Trophoblast cell (in vitro differentiated cells and primary cell): ENCODE measurements around the gene TEX261.

Experiments
- DNase-seq, 2 donors: peaks; one replicate each; pipeline ENCODE4 v3.0.0-alpha.2; 2016
- H2AFZ ChIP-seq: 2 replicates; pipeline ENCODE4 v1.6.1; 2013; ENCODE audit warnings: low read length, moderate library complexity, mild to moderate bottlenecking; ENCODE audit not compliant: insufficient read depth, poor library complexity
- H2AK5ac ChIP-seq: 2 replicates; pipeline ENCODE4 v1.6.1; 2013; ENCODE audit warnings: mild to moderate bottlenecking, low read length
- H2BK120ac ChIP-seq: 2 replicates; pipeline ENCODE4 v1.6.1; 2013; ENCODE audit warnings: low read length, mild to moderate bottlenecking, moderate library complexity; ENCODE audit not compliant: insufficient read depth, poor library complexity
- H2BK12ac ChIP-seq: 2 replicates; pipeline ENCODE4 v1.6.1; 2013; ENCODE audit warnings: mild to moderate bottlenecking, low read length, moderate library complexity
- H2BK5ac ChIP-seq: 2 replicates; pipeline ENCODE4 v1.6.1; 2013; ENCODE audit warnings: low read length, low read depth, moderate library complexity, mild to moderate bottlenecking; ENCODE audit not compliant: poor library complexity
- H3K14ac ChIP-seq: 2 replicates; pipeline ENCODE4 v1.6.1; 2013; ENCODE audit warnings: mild to moderate bottlenecking, low read length
- H3K18ac ChIP-seq: 2 replicates; pipeline ENCODE4 v1.6.1; 2013; ENCODE audit warnings: mild to moderate bottlenecking, low read length
- H3K23ac ChIP-seq: 2 replicates; pipeline ENCODE4 v1.6.1; 2013; ENCODE audit warnings: low read length
- H3K27ac ChIP-seq: 2 replicates; pipeline ENCODE4 v1.5.1; 2013; ENCODE audit warnings: low read depth, mild to moderate bottlenecking, inconsistent platforms, low read length, moderate library complexity
- H3K27me3 ChIP-seq: 2 replicates; pipeline ENCODE4 v1.6.1; 2013; ENCODE audit warnings: inconsistent platforms, mild to moderate bottlenecking, low read length, moderate library complexity; ENCODE audit not compliant: insufficient read depth
- H3K36me3 ChIP-seq, 2 experiments: 1 replicate in 1 of 2; 2 replicates in 1 of 2; pipeline ENCODE4 v1.6.1; 2013; ENCODE audit warnings: low read length in 2 of 2, mild to moderate bottlenecking in 2 of 2, moderate library complexity in 1 of 2; ENCODE audit not compliant: insufficient read depth in 2 of 2, control insufficient read depth in 1 of 2
- H3K4ac ChIP-seq: 2 replicates; pipeline ENCODE4 v1.6.1; 2013; ENCODE audit warnings: low read depth, mild to moderate bottlenecking, low read length, moderate library complexity
- H3K4me1 ChIP-seq, 2 experiments: 1 replicate in 1 of 2; 2 replicates in 1 of 2; pipeline ENCODE4 v1.6.1; 2013; ENCODE audit warnings: low read length in 2 of 2, mild to moderate bottlenecking in 2 of 2, moderate library complexity in 1 of 2; ENCODE audit not compliant: insufficient read depth in 2 of 2, control insufficient read depth in 1 of 2
- H3K4me2 ChIP-seq: 2 replicates; pipeline ENCODE4 v1.6.1; 2013; ENCODE audit warnings: inconsistent platforms, mild to moderate bottlenecking, low read length, moderate library complexity
- H3K4me3 ChIP-seq: 2 replicates; pipeline ENCODE4 v1.5.1; 2013; ENCODE audit warnings: mild to moderate bottlenecking, low read depth, low read length, inconsistent platforms
- H3K79me1 ChIP-seq: one replicate; pipeline ENCODE4 v1.6.1; 2013; ENCODE audit warnings: low read length
- H3K79me2 ChIP-seq: 2 replicates; pipeline ENCODE4 v1.6.1; 2013; ENCODE audit warnings: low read length, mild to moderate bottlenecking; ENCODE audit not compliant: control insufficient read depth, insufficient read depth, poor library complexity
- H3K9ac ChIP-seq: 2 replicates; pipeline ENCODE4 v1.6.1; 2013; ENCODE audit warnings: mild to moderate bottlenecking, low read length
- H3K9me3 ChIP-seq: 2 replicates; pipeline ENCODE4 v1.6.1; 2013; ENCODE audit warnings: low read depth, mild to moderate bottlenecking, control low read depth, inconsistent platforms, low read length; ENCODE audit not compliant: insufficient read depth
- H4K12ac ChIP-seq: 2 replicates; pipeline ENCODE4 v1.6.1; 2013; ENCODE audit warnings: low read depth, mild to moderate bottlenecking, low read length, moderate library complexity
- H4K8ac ChIP-seq: 2 replicates; pipeline ENCODE4 v1.6.1; 2013; ENCODE audit warnings: low read depth, mild to moderate bottlenecking, low read length, moderate library complexity
- H4K91ac ChIP-seq: one replicate; pipeline ENCODE4 v1.6.1; 2013; ENCODE audit warnings: low read depth, mild to moderate bottlenecking, low read length, moderate library complexity
- WGBS: extraction: QIAGEN DNeasy Blood & Tissue Kit; methylation state at CpG from one replicate; pipeline ENCODE4 v1.1.7; 2013; ENCODE audit warnings: missing lambda C conversion rate; ENCODE audit not compliant: insufficient read length, insufficient coverage; ENCODE audit errors: extremely low coverage; 5-methylcytosine and 5-hydroxymethylcytosine counted together

TEX261 gene

GRCh38 chr2:70946832-70947442, 47.7 kb downstream of the TEX261 start:
- H3K4ac ChIP-seq = no peak overlapping the region

DNA sequence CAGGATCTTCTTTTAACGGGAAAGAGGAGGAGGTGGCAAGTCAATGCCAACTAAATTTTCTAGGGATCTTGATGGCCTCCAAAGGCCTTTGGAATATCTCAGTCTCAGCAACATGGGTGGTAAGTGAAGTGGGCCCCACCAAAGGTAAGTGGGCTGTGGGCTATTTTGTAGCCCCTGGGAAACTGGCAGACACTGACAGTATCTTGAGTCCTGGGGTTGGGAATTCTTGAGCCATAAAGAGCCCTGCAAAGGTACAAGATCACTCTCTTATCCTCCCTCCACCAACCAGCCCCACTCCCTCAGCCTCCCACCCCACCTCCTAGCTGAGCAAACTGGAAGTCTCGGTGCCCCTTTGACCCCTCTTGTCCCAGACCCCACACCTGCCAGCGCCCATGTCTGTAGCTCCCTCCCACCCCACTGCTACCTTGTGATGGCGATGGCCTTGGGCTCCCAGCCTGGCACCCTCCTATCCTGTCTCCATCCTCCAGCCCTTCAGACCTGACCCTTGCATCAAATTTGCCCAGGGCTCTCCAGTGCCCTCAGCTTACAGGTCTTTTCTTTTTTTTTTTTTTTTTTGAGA, 50.5 kb downstream of the TEX261 start:
- H4K91ac ChIP-seq = no peak overlapping the region
- no peaks in the 10 kb centered on the region for H3K79me2 ChIP-seq
- H3K14ac ChIP-seq = no peak overlapping the region
- no peak overlapping the region for H3K4me2 ChIP-seq
- no peak overlapping the region for H4K8ac ChIP-seq
- H3K4ac ChIP-seq = no peak overlapping the region
- H3K9ac ChIP-seq = no peak overlapping the region
- no peak overlapping the region for H4K12ac ChIP-seq
- no peak overlapping the region for H3K27ac ChIP-seq
- no peak overlapping the region for H2BK12ac ChIP-seq
- H3K27me3 ChIP-seq = peaks cover 10% of the 10 kb centered on the region
- H2BK120ac ChIP-seq = no peak overlapping the region
- no peak overlapping the region for H2BK5ac ChIP-seq
- H2AFZ ChIP-seq = no peak overlapping the region
- H3K18ac ChIP-seq = no peak overlapping the region
- H3K36me3 ChIP-seq = no peaks in the 10 kb centered on the region
- no CpG with 5 or more reads among the region's 4 CpGs for WGBS
- no peaks in the 10 kb centered on the region for H3K9me3 ChIP-seq
- H3K4me1 ChIP-seq = peaks cover 0 to 5% of the 10 kb centered on the region in 2 experiments
- DNase-seq = no peak
- no peaks in the 10 kb centered on the region for H3K79me1 ChIP-seq
- no peak overlapping the region for H3K23ac ChIP-seq
- no peak overlapping the region for H3K4me3 ChIP-seq
- H2AK5ac ChIP-seq = no peak overlapping the region

More at GRCh38 chr2:70946832-70947442, 47.7 kb downstream of the TEX261 start:
- WGBS = no CpG with 5 or more reads among the region's 8 CpGs
- no peaks in the 10 kb centered on the region for H3K79me2 ChIP-seq
- no peaks in the 10 kb centered on the region for H3K36me3 ChIP-seq
- H2BK12ac ChIP-seq = no peak overlapping the region
- no peak overlapping the region for H3K27ac ChIP-seq
- H3K4me3 ChIP-seq = no peak overlapping the region
- H4K8ac ChIP-seq = no peak overlapping the region
- no peak overlapping the region for H3K9ac ChIP-seq
- H3K4me2 ChIP-seq = no peak overlapping the region
- H2BK120ac ChIP-seq = no peak overlapping the region
- no peak overlapping the region for H3K14ac ChIP-seq
- peak; percentile 43 to 78 for DNase-seq
- H4K91ac ChIP-seq = no peak overlapping the region
- H2BK5ac ChIP-seq = no peak overlapping the region
- H3K4me1 ChIP-seq = peaks cover 0 to 5% of the 10 kb centered on the region in 2 experiments
- no peaks in the 10 kb centered on the region for H3K27me3 ChIP-seq
- H4K12ac ChIP-seq = no peak overlapping the region
- no peaks in the 10 kb centered on the region for H3K79me1 ChIP-seq
- no peak overlapping the region for H2AK5ac ChIP-seq
- H3K18ac ChIP-seq = no peak overlapping the region
- H2AFZ ChIP-seq = no peak overlapping the region
- no peaks in the 10 kb centered on the region for H3K9me3 ChIP-seq
- no peak overlapping the region for H3K23ac ChIP-seq

- Histone ChIP-seq H3K18ac (no peak overlapping the region), H3K27ac (no peak overlapping the region), H3K79me1 (no peaks in the 10 kb centered on the region), H2BK5ac (no peak overlapping the region), H3K14ac (no peak overlapping the region), H3K4me3 (no peak overlapping the region), H4K91ac (no peak overlapping the region), H3K9ac (no peak overlapping the region), H3K4me2 (no peak overlapping the region), H3K27me3 (peaks cover 13% of the 10 kb centered on the region), H2BK12ac (no peak overlapping the region), H3K36me3 (no peaks in the 10 kb centered on the region), H3K4me1 (peaks cover 2 to 3% of the 10 kb centered on the region in 2 experiments), H3K79me2 (no peaks in the 10 kb centered on the region), H3K4ac (no peak overlapping the region), H3K23ac (no peak overlapping the region), H4K12ac (no peak overlapping the region), H3K9me3 (no peaks in the 10 kb centered on the region), H4K8ac (no peak overlapping the region), H2AK5ac (no peak overlapping the region), H2BK120ac (no peak overlapping the region), H2AFZ (no peak overlapping the region)
- WGBS = no CpG with 5 or more reads among the region's 11 CpGs
- no peak for DNase-seq
Observed at GRCh38 chr2:70943205-70943871, 51.3 kb downstream of the TEX261 start.

- Histone ChIP-seq H3K4me1 (peaks cover 6 to 7% of the 10 kb centered on the region in 2 experiments), H4K8ac (no peak overlapping the region), H3K79me1 (no peaks in the 10 kb centered on the region), H3K9ac (no peak overlapping the region), H3K4me3 (no peak overlapping the region), H3K27ac (no peak overlapping the region), H3K9me3 (no peaks in the 10 kb centered on the region), H4K91ac (no peak overlapping the region), H2BK12ac (no peak overlapping the region), H3K4ac (no peak overlapping the region), H2AK5ac (no peak overlapping the region), H2AFZ (no peak overlapping the region), H3K23ac (no peak overlapping the region), H3K4me2 (no peak overlapping the region), H3K36me3 (no peaks in the 10 kb centered on the region), H4K12ac (no peak overlapping the region), H3K79me2 (no peaks in the 10 kb centered on the region), H3K27me3 (peaks cover 13% of the 10 kb centered on the region), H2BK120ac (no peak overlapping the region), H3K18ac (no peak overlapping the region), H3K14ac (no peak overlapping the region), H2BK5ac (no peak overlapping the region)
- no peak for DNase-seq
- WGBS = no CpG with 5 or more reads among the region's 6 CpGs
Observed at GRCh38 chr2:70942396-70943204, 52.1 kb downstream of the TEX261 start.
